GM12878 (cell line): Measurements from ENCODE around the gene RIN2. TPM values are rescaled to one million over a fixed set of nuclear protein-coding genes. Genes with fewer than 3 reads are reported as not detected.

Experiments used
- ATAC-seq: fragments of 200-7000 bp; cut with Tn5 transposase; 3 replicates; pipeline ENCODE4 v1.9.1; 2020; ENCODE audit warnings: mild to moderate bottlenecking, moderate library complexity
- BruUV-seq: library from RNA; stranded (reverse); fragments of 400-500 nt; replicated peaks from 2 replicates; lab custom pipeline; 2021; lab: Mats Ljungman, UMichigan
- CTCF ChIA-PET: fragments of 300-600 bp; sonication (Branson Sonifier 250); formaldehyde crosslinking; extraction: SDS; loops from one replicate; lab custom pipeline; 2021; ENCODE audit warnings: inconsistent platforms; lab: Yijun Ruan, JAX
- POLR2A ChIA-PET: fragments of 350-600 bp; formaldehyde crosslinking; extraction: SDS; loops from one replicate; lab custom pipeline; 2021; ENCODE audit warnings: inconsistent platforms; lab: Charles Lee
- RAD21 ChIA-PET: fragments of 300-600 bp; sonication (Branson Sonifier 250); formaldehyde crosslinking; loops from one replicate; lab custom pipeline; 2023; ENCODE audit warnings: antibody characterized with exemption; ENCODE audit not compliant: unreplicated experiment; lab: Charles Lee
- SMC1A ChIA-PET: fragments of 300-600 bp; sonication (Branson Sonifier 250); formaldehyde crosslinking; loops from one replicate; lab custom pipeline; 2023; ENCODE audit not compliant: unreplicated experiment, uncharacterized antibody; lab: Charles Lee
- DNase-seq: peaks from one replicate; pipeline ENCODE4 v3.0.0-alpha.2; 2011; ENCODE audit warnings: low read depth, low spot score
- FAIRE-seq: peaks from 3 replicates; lab custom pipeline; 2011; peaks lifted over from hg19 to GRCh38; lab: Jason Lieb, UNC
- H2AFZ ChIP-seq: 2 replicates; pipeline ENCODE4 v1.6.0; 2011; ENCODE audit warnings: low read depth, low read length, control low read depth; ENCODE audit not compliant: control insufficient read depth
- H3K27ac ChIP-seq: 2 replicates; pipeline ENCODE4 v1.5.1; 2011; ENCODE audit warnings: control low read depth; ENCODE audit not compliant: control insufficient read depth, insufficient read depth
- H3K27me3 ChIP-seq, 2 experiments: replicated peaks in 1 of 2; 2 replicates each; pipeline versions ENCODE4 v1.6.0 to v1.6.1; 2011; ENCODE audit warnings: low read length in 1 of 2; ENCODE audit not compliant: control insufficient read depth in 2 of 2, insufficient read depth in 2 of 2
- H3K36me3 ChIP-seq, 2 experiments: 2 replicates each; pipeline ENCODE4 v1.5.1; 2011; ENCODE audit warnings: low read length in 1 of 2; ENCODE audit not compliant: control insufficient read depth in 2 of 2, insufficient read depth in 2 of 2
- H3K4me1 ChIP-seq: 2 replicates; pipeline ENCODE4 v1.6.1; 2011; ENCODE audit warnings: mild to moderate bottlenecking, low read length, moderate library complexity, mixed read lengths; ENCODE audit not compliant: control insufficient read depth, insufficient read depth
- H3K4me2 ChIP-seq: 2 replicates; pipeline ENCODE4 v1.6.0; 2011; ENCODE audit warnings: control low read depth; ENCODE audit not compliant: control insufficient read depth, insufficient read depth
- H3K4me3 ChIP-seq: fragments of 200-600 bp; sonication (generic); 2 replicates; pipeline ENCODE4 v1.5.1; 2016
- H3K79me2 ChIP-seq: 2 replicates; pipeline ENCODE4 v1.6.0; 2011; ENCODE audit warnings: low read length; ENCODE audit not compliant: control insufficient read depth, insufficient read depth
- H3K9ac ChIP-seq: 2 replicates; pipeline ENCODE4 v1.8.0; 2011; ENCODE audit warnings: low read length, control low read depth, mixed read lengths; ENCODE audit not compliant: control insufficient read depth, insufficient read depth
- H3K9me3 ChIP-seq: replicated peaks from 3 replicates; pipeline ENCODE4 v1.5.1; 2011; ENCODE audit warnings: mild to moderate bottlenecking, low read length; ENCODE audit not compliant: control insufficient read depth, insufficient read depth
- H4K20me1 ChIP-seq: 2 replicates; pipeline ENCODE4 v1.6.0; 2011; ENCODE audit not compliant: control insufficient read depth, insufficient read depth
- BMI1 ChIP-seq: fragments of 450-650 bp; IDR thresholded peaks from 2 replicates; pipeline ENCODE4 v1.6.1; 2016; ENCODE audit warnings: mild to moderate bottlenecking, moderate library complexity, borderline replicate concordance
- E2F4 ChIP-seq: IDR thresholded peaks from 2 replicates; pipeline ENCODE4 v1.6.1; 2012; ENCODE audit warnings: low read depth, low read length, improper control_type of control experiment
- E4F1 ChIP-seq: fragments of 450-650 bp; IDR thresholded peaks from 2 replicates; pipeline ENCODE4 v1.6.1; 2018; ENCODE audit warnings: borderline replicate concordance, mild to moderate bottlenecking; ENCODE audit not compliant: partially characterized antibody
- EP300 ChIP-seq, 2 experiments: fragments of 150-350 bp in 1 of 2; IDR thresholded peaks; 2 replicates each; pipeline ENCODE4 v1.6.1; 2011 to 2012; ENCODE audit warnings: low read depth in 2 of 2, low read length in 2 of 2, borderline replicate concordance in 1 of 2, improper control_type of control experiment in 1 of 2, inconsistent platforms in 1 of 2; ENCODE audit not compliant: control insufficient read depth in 1 of 2
- PML ChIP-seq: IDR thresholded peaks from 2 replicates; pipeline ENCODE4 v1.6.1; 2012; ENCODE audit warnings: low read length, inconsistent platforms
- ZNF592 ChIP-seq: fragments of 450-650 bp; IDR thresholded peaks from 2 replicates; pipeline ENCODE4 v1.6.1; 2017; ENCODE audit warnings: mild to moderate bottlenecking, moderate library complexity
- WGBS: methylation state at CpG from one replicate; pipeline ENCODE4 v1.1.6; 2016; ENCODE audit warnings: low lambda C conversion rate; ENCODE audit not compliant: insufficient replicate concordance, insufficient coverage; ENCODE audit errors: missing lambda C conversion rate; 5-methylcytosine and 5-hydroxymethylcytosine counted together
- in situ Hi-C: fragments of 300-500 bp; cut with MboI; formaldehyde crosslinking; loops from 9 replicates; pipeline ENCODE4 v1.14.3; 2018; ENCODE audit warnings: mixed read lengths
- intact Hi-C: fragments of 100-400 bp; cut with micrococcal nuclease; formaldehyde crosslinking; loops from one replicate; pipeline ENCODE4 v1.14.2; 2022; ENCODE audit not compliant: unreplicated experiment
- polyA plus RNA-seq, 11 experiments: library from polyadenylated mRNA; depleted of rRNA in 4 of 11; unstranded in 6 of 11; stranded (reverse) in 5 of 11; fragments of >200 nt; fragmentation: Nextera tagmentation in 4 of 11; fragmentation: Illumina TruSeq in 1 of 11; extraction: Ambion mirVana in 4 of 11; extraction: Trizol in 1 of 11; gene quantifications; 1 replicate in 1 of 11; 2 replicates in 10 of 11; pipeline versions ENCODE4 v1.2.1 to v1.2.3, GENCODE V29; 2011 to 2016; ENCODE audit warnings: inconsistent platforms in 2 of 11, missing spikeins in 2 of 11, low read depth in 1 of 11
- total RNA-seq, 4 experiments: library from RNA; depleted of rRNA in 3 of 4; stranded (reverse); fragments of >200 nt in 3 of 4; fragmentation: Illumina TruSeq in 1 of 4; extraction: Trizol in 1 of 4; gene quantifications; 2 replicates each; pipeline versions ENCODE4 v1.2.1 to v1.2.3, GENCODE V29; 2013 to 2021

The RIN2 gene
- total and polyA plus RNA-seq, 10 of the 15 experiments (the other 5 are each of a cell fraction or from before 2014, with no cell fraction given) = 0.68 to 8.5 (median 4.5) TPM

- Histone ChIP-seq H2AFZ (no peak overlapping the region), H3K4me2 (no peak overlapping the region), H3K27me3 (peaks cover 0 to 2% of the 10 kb centered on the region in 2 experiments; a peak in 1 of 4 replicates), H3K4me3 (no peak overlapping the region), H4K20me1 (no peaks in the 10 kb centered on the region), H3K4me1 (no peaks in the 10 kb centered on the region), H3K79me2 (no peaks in the 10 kb centered on the region), H3K27ac (no peak overlapping the region), H3K36me3 (no peaks in the 10 kb centered on the region), H3K9ac (no peak overlapping the region), H3K9me3 (no peaks in the 10 kb centered on the region; the same call in 2 of the 3 replicates)
- no TSS peak for BruUV-seq
- in situ Hi-C loops (no loop called here), intact Hi-C loops (no loop called here)
- SMC1A ChIA-PET = interaction anchor here (1.5 to 2.6 kb wide), 2 partner anchors 10 to 21 kb away, joined by 8 read pairs; no protein-coding TSS in a partner anchor
- no peak for DNase-seq
- RAD21 ChIA-PET = no interaction called here
- ATAC-seq = no peak
- 47% methylated on average over 2 of the region's 3 CpGs for WGBS
- CTCF ChIA-PET = interaction anchor here (2.8 kb wide), 1 partner anchor 23 kb away, joined by 12 read pairs; no protein-coding TSS in a partner anchor
- TF ChIP-seq BMI1 (no peak), E4F1 (no peak), E2F4 (no peak), ZNF592 (no peak), EP300 (IDR thresholded peaks at IDR 0.05; ENCODE audit: borderline replicate concordance in 1 of 2, control insufficient read depth in 1 of 2, low read depth in 2 of 2, low read length in 2 of 2) (no peak), PML (no peak)
- FAIRE-seq = no peak
- POLR2A ChIA-PET = no interaction called here
Observed at GRCh38 chr20:19715986-19716385, 42.1 kb upstream of the RIN2 start.
